GM12891 (cell line): ENCODE results near the gene ESR1.
"Not testable (repeated sequence)": the region's sequence is repeated elsewhere in the genome, so short reads cannot be mapped to it uniquely, and the experiment has no call there.

Experiments
- POLR2A ChIP-seq: IDR thresholded peaks from 2 replicates; pipeline ENCODE4 v1.6.1; 2011; ENCODE audit warnings: low read depth, low read length, control low read depth
- POLR2AphosphoS5 ChIP-seq: IDR thresholded peaks from 2 replicates; pipeline ENCODE4 v1.6.1; 2011; ENCODE audit warnings: low read depth, low read length, control low read depth
- POU2F2 ChIP-seq: IDR thresholded peaks from 2 replicates; pipeline ENCODE4 v1.6.1; 2011; ENCODE audit warnings: low read depth, mild to moderate bottlenecking, control low read depth, low read length, moderate library complexity
- SPI1 ChIP-seq: IDR thresholded peaks from 2 replicates; pipeline ENCODE4 v1.6.1; 2011; ENCODE audit warnings: low read depth, low read length, control low read depth

GRCh38 chr6:151867361-151867869 lies 59.9 kb downstream of the ESR1 start:
- TF ChIP-seq POLR2A, POLR2AphosphoS5, POU2F2, SPI1: not testable (repeated sequence)
